Renal cortical epithelial cell (primary cell): ENCODE data around the gene ASCL2. TPM values are rescaled to one million over a fixed set of nuclear protein-coding genes. Genes with fewer than 3 reads are reported as not detected.

Experiments
- DNase-seq: peaks from one replicate; pipeline ENCODE4 v3.0.0-alpha.2; 2011; ENCODE audit warnings: low read depth
- total RNA-seq: library from RNA; depleted of rRNA; stranded (reverse); fragments of >200 nt; gene quantifications from 2 replicates; pipeline ENCODE4 v1.2.3, GENCODE V29; 2014

The ASCL2 gene
- total RNA-seq, 1 donor from 2014 or later = not detected

DNA sequence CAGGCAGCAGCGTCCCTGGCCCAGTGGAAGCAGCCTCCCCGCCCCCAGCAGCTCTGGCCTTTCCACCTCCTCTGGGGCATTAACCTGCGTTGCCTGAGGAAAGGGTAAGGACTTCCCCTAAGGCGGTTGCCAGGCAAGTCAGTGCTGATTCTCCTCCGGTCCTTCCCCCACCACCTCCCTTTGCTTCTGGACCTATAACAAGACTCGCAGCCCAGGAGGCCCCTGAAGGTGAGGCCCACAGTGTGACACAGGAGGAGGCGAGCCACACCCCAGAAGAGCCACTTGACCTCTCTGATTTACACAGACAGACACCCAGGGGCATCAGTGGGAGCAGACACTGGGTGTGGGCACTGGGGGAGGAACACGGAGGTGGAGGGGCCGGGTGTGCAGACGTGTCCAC lies 35.4 kb downstream of the ASCL2 start:
- no peak for DNase-seq

DNA sequence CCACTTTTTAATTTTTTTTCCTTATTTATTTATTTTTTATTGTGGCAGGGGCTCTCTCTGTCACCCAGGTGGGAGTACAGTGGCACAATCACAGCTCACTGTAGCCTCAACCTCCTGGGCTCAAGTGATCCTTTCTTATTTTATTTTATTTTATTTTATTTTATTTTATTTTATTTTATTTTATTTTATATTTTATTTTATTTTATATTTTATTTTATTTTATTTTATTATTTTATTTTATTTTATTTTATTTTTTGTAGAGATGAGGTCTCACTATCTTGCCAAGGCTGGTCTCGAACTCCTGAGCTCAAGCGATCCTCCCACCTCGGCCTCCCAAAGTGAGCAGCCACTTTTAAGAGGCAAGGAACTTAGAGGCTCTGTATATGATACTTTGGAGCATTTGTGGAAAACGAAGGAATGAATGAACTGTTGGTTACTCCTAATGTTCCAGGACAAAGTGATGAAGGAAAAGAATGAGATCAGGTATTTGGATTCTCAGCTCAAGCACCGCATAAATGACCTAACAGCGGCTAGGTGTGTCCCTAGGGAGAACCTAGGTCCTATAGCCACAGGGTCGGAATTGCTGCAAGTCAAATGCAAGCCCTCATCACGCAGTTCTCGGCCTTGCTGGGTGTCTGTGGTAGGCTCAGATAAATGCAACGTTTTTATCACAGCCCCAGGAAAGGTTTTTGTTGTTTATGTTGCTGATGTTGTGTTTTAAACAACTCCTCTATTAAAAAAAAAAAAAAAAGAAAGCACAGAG lies 36.5 kb downstream of the ASCL2 start:
- DNase-seq = no peak

DNA sequence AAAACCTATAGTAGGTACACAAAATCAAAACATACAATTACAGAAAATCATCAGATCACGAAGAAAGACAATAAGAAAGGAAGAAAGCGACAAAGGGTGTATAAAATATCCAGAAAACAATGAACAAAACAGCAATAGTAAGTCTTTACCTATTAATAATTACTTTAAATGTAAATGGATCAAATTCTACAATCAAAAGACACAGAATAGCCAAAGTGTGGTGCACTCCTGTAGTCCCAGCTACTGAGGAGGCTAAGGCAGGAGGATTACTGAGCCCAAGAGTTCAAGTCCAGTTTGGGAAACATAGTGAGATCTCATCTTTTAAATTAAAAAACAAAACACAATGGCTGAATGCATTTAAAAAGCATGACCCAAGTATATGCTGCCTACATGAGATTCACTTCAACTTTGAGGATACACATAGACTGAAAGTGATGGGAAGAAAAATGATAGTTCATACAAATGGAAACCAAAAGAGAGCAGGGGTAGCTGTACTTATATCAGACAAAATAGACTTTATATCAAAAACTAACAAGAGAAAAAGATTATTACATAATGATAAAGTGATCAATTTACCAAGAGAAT lies 40.6 kb downstream of the ASCL2 start:
- DNase-seq = no peak

DNA sequence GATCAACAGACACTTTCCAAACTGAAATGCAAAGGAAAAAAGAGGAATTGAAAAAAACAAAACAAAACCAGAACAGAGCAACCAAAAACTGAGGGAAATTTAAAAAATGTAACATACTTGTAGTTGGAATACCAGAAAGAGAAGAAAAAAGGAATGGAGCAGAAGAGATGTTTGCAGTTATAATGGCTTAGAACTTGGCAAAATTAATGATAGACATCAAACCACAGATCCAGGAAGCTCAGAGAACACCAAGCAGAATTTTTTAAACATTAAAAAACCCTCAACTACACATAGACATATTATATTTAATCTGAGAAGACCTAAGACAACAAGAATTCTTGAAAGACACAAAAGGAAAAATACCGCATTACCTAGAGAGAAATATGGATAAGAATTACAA lies 46.1 kb downstream of the ASCL2 start:
- DNase-seq = no peak

- DNase-seq = no peak
Measured at GRCh38 chr11:2223153-2223794, 47.1 kb downstream of the ASCL2 start.

- no peak for DNase-seq
Measured at GRCh38 chr11:2222451-2222850, 47.9 kb downstream of the ASCL2 start.

DNA sequence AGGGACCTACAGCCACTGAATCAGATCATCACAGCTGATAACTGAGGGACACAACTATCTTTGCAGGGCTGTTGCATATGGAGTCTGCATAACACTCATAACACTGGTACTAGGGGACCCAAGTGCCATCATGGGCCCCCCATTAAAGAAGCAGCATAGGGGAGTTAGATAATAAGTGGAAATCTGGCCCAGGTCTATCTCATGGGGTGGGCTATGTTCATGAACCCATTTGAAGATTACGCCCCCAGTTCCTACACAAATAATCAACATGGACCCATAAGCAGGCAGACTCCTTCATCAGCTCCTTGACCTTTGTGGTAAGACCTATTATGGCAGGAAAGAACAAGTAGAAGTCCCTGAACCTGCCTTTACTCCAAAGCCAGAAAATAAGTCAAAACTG lies 48.8 kb downstream of the ASCL2 start:
- DNase-seq = no peak

GRCh38 chr11:2221024-2221423 lies 49.4 kb downstream of the ASCL2 start:
- DNase-seq = no peak

DNA sequence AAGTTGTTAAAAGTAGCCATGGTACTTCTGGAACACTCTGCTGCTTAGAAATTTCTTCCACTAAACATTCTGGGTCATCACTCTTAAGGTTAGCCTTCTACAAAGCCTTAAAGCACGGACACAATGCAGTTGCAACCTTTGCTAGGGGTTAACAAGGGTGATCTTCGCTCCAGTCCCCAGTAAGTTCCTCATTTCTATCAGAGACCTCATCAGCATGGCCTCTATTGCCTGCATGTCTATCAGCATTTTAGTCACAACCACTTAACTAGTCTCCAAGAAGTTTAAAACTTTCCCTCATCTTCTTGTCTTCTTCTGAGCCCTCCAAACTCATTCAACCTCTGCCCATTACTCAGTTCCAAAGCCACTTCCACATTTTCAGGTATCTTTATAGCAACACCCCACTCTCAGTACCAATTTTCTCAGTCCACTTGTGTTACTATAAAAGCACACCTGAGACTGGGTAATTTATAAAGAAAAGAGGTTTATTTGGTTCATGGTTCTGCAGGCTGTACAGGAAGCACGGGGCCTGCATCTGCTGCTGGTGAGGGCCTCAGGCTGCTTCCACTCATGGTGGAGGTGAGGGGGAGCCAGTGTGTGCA lies 50.1 kb downstream of the ASCL2 start:
- DNase-seq = no peak

GRCh38 chr11:2219318-2220017 lies 50.9 kb downstream of the ASCL2 start:
- no peak for DNase-seq

Other genes starting within 250 kb of the ASCL2 start
- 0.75 TPM in 1 of 2 replicates, not detected in the other for gene IGF2, start 131.2 kb downstream of the ASCL2 start, total RNA-seq
- not detected in 2 replicates for gene INS, start 109.4 kb downstream of the ASCL2 start, total RNA-seq
- gene TH, start 98.8 kb downstream of the ASCL2 start, total RNA-seq = 0.30 TPM in 1 of 2 replicates, not detected in the other
- 0.10 TPM in 1 of 2 replicates, not detected in the other for gene C11orf21, start 31.3 kb upstream of the ASCL2 start, total RNA-seq
- not detected in 2 replicates for gene TSPAN32, start 31.4 kb upstream of the ASCL2 start, total RNA-seq
- gene CD81, start 106.7 kb upstream of the ASCL2 start, total RNA-seq = 131 and 666 TPM in 2 replicates
- gene TSSC4, start 130.2 kb upstream of the ASCL2 start, total RNA-seq = 46.1 and 73.3 TPM in 2 replicates
- gene TRPM5, start 173.9 kb upstream of the ASCL2 start, total RNA-seq = 0.05 TPM in 1 of 2 replicates, not detected in the other
- gene KCNQ1, start 174.4 kb upstream of the ASCL2 start, total RNA-seq = 0.35 and 1.1 TPM in 2 replicates